ENCODE measurements around the gene HOXB5.

Gene HOXB5

DNA sequence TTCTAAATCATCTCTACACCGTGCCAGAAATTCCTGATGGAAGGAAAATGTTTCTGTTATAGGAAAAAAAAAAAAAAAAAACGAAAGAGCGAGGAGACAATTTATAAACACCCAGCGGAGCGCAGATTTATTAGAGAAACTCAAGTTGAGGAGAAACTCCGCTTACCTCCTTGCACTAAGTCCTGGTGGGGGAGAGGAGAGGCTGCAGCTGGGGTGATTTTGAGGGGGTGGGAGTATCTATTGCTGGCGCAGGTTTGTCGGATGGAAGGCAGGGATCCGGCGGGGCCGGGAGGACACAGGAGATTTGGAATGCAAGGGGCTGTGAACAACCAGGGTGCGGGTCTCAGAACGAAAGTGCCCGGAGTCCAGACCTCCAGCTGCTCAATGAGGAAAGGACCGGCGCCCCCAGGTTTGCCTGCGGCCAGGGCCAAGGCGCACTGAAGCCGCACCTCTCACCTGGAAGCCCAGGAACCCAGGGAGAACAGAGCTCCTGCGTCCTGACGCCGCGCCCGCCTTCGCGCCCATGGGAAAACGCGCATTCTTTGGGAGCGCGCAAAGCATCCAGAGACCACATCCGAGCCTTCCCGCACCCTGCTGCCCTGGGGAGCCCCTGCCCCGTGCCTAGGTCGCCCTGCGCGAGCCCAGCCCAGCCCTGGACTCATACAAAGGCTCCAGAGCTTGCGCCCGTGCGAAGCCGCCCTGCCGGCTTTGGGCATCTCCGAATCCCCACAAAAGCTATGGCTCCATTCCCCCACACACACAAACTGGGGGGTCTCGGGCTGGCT lies 24.1 kb upstream of the HOXB5 start:
- Histone ChIP-seq H3K4me1 (ENCODE audit: control insufficient read depth, insufficient read depth, low read length) (peaks cover 3% of the 10 kb centered on the region), H3K27me3 (ENCODE audit: control insufficient read depth, insufficient read depth, low read length) (peaks cover 99% of the 10 kb centered on the region), H3K9ac (ENCODE audit: low read length) (no peak overlapping the region), H3K36me3 (ENCODE audit: control insufficient read depth, insufficient read depth, low read length) (no peaks in the 10 kb centered on the region), H3K9me3 (ENCODE audit: control insufficient read depth, low read length) (no peaks in the 10 kb centered on the region), H3K4me3 (ENCODE audit: low read length) (no peak overlapping the region)

GRCh38 chr17:48616717-48617470 lies 23.3 kb upstream of the HOXB5 start:
- Histone ChIP-seq H3K9me3 (ENCODE audit: control insufficient read depth, low read length) (no peaks in the 10 kb centered on the region), H3K4me3 (ENCODE audit: low read length) (no peak overlapping the region), H3K9ac (ENCODE audit: low read length) (no peak overlapping the region), H3K4me1 (ENCODE audit: control insufficient read depth, insufficient read depth, low read length) (peaks cover 3% of the 10 kb centered on the region), H3K36me3 (ENCODE audit: control insufficient read depth, insufficient read depth, low read length) (no peaks in the 10 kb centered on the region), H3K27me3 (ENCODE audit: control insufficient read depth, insufficient read depth, low read length) (peaks cover 99% of the 10 kb centered on the region)

DNA sequence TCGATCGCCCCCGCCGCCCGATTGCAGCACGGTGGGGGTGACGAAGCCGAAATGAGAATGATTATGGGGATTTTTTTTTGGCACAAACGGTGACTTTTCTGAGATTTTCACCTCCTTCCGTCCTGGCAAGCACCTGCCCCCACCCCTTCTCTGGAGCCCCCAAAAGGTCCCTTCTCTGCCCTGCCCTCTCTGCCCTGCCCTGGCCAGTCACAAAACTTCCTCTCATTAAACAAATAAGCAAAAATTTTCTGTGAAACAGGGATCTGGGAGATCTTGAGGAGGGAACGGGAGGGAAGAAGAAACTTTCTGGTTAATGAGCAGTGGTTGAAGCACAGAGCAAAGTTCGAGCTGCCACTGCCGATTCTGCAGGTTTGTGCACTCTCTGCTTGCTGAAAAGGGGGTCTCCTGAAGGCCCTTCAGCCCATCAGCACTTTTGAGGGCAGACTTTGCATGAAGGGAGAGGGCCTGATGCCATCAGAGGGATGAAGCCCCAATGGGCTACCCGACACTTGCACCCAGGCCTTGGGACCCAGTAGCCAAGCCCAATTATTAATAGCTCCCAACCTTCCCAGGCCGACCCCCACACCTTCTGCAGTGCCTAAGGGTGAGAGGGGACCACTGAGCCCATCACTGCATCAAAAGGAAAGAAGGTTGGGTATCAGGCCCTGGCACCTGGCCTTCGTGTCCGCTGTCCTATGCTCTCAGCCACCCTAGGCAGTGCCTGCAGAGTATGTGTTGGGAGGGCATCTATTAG lies 22.6 kb upstream of the HOXB5 start:
- Histone ChIP-seq H3K4me3 (ENCODE audit: low read length) (no peak overlapping the region), H3K27me3 (ENCODE audit: control insufficient read depth, insufficient read depth, low read length) (peaks cover 98% of the 10 kb centered on the region), H3K9me3 (ENCODE audit: control insufficient read depth, low read length) (no peaks in the 10 kb centered on the region), H3K36me3 (ENCODE audit: control insufficient read depth, insufficient read depth, low read length) (no peaks in the 10 kb centered on the region), H3K9ac (ENCODE audit: low read length) (no peak overlapping the region), H3K4me1 (ENCODE audit: control insufficient read depth, insufficient read depth, low read length) (peaks cover 3% of the 10 kb centered on the region)

GRCh38 chr17:48615047-48615962 lies 21.7 kb upstream of the HOXB5 start, which contains the start of gene HOXB8:
TSS of gene HOXB8 (minus strand) at chr17:48615292. CDS start at chr17:48614704, 588 bp downstream.
- no peaks in the 10 kb centered on the region for H3K9me3 ChIP-seq (ENCODE audit: control insufficient read depth, low read length)
- H3K4me1 ChIP-seq (ENCODE audit: control insufficient read depth, insufficient read depth, low read length): peaks cover 12% of the 10 kb centered on the region
- H3K4me3 ChIP-seq (ENCODE audit: low read length): no peak within 1 kb of the TSS
- peaks cover 98% of the 10 kb centered on the region for H3K27me3 ChIP-seq (ENCODE audit: control insufficient read depth, insufficient read depth, low read length)
- H3K9ac ChIP-seq (ENCODE audit: low read length): no peak within 1 kb of the TSS
- no peaks in the 10 kb centered on the region for H3K36me3 ChIP-seq (ENCODE audit: control insufficient read depth, insufficient read depth, low read length)

- peaks cover 98% of the 10 kb centered on the region for H3K27me3 ChIP-seq (ENCODE audit: control insufficient read depth, insufficient read depth, low read length)
- H3K9me3 ChIP-seq (ENCODE audit: control insufficient read depth, low read length): no peaks in the 10 kb centered on the region
- no peak overlapping the region for H3K9ac ChIP-seq (ENCODE audit: low read length)
- peaks cover 18% of the 10 kb centered on the region for H3K4me1 ChIP-seq (ENCODE audit: control insufficient read depth, insufficient read depth, low read length)
- H3K36me3 ChIP-seq (ENCODE audit: control insufficient read depth, insufficient read depth, low read length): no peaks in the 10 kb centered on the region
- no peak overlapping the region for H3K4me3 ChIP-seq (ENCODE audit: low read length)
These were observed 20.5 kb upstream of the HOXB5 start for GRCh38 chr17:48613862-48614694.

DNA sequence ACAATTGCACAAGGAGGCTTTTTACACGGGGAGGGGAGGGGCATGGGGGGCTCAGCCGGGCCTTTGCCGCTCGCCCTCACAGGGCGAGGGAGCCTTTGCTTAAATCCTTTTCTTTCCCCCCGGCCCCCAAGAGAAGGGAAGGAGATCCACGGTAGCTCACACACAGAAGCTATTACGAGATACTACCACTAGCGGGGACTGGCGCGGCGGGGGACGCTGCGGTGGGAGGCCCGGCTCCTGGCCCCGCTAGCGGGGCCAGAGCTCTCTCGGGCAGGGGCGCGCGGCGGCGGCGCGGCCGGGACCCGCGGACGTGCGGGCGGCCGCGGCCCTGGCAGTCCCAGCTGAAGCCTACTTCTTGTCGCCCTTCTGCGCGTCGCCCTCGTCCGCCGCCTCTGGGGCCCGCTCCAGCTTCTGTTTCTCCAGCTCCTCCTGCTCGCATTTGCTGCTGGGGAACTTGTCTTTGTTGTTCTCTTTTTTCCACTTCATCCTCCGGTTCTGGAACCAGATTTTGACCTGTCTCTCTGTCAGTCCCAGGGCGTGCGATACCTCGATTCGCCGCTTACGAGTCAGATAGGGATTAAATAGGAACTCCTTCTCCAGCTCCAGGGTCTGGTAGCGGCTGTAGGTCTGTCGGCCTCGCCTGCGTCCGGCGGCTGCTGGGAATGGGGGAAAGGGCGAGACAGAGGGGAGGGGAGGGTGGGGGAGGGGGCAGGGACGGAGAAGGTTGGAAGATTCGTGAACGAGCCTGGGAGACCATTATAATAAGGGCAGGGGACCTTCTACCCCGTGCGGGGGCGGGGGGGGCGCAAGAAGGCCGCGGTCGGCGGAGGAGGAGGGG lies 19.5 kb upstream of the HOXB5 start:
- Histone ChIP-seq H3K4me3 (ENCODE audit: low read length) (no peak overlapping the region), H3K9ac (ENCODE audit: low read length) (no peak overlapping the region), H3K4me1 (ENCODE audit: control insufficient read depth, insufficient read depth, low read length) (peaks cover 18% of the 10 kb centered on the region)

DNA sequence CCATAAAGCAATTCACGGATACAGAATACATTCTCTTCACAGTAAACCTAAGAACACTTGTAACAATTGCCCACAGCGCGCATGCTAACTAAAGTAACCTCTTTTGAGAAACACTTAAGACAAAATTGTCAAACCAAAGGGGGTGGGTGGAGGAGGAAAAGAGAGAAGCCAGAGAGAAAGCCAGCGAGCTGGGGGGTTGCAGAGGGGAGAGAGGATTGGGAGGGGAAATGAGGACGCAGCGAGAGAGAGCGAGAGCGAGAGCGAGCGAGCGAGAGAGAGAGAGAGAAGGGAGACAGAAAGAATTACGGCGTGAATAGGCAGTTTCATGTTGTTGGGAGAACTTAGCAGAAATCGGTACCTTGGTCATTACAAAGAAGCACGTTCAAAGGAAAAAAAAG lies 18.9 kb upstream of the HOXB5 start:
- Histone ChIP-seq H3K36me3 (ENCODE audit: control insufficient read depth, insufficient read depth, low read length) (no peaks in the 10 kb centered on the region), H3K9ac (ENCODE audit: low read length) (no peak overlapping the region), H3K9me3 (ENCODE audit: control insufficient read depth, low read length) (no peaks in the 10 kb centered on the region), H3K4me3 (ENCODE audit: low read length) (no peak overlapping the region), H3K4me1 (ENCODE audit: control insufficient read depth, insufficient read depth, low read length) (peaks cover 18% of the 10 kb centered on the region), H3K27me3 (ENCODE audit: control insufficient read depth, insufficient read depth, low read length) (peaks cover 98% of the 10 kb centered on the region)

More for the DNA sequence above, 19.5 kb upstream of the HOXB5 start:
- peaks cover 98% of the 10 kb centered on the region for H3K27me3 ChIP-seq (ENCODE audit: control insufficient read depth, insufficient read depth, low read length)
- H3K36me3 ChIP-seq (ENCODE audit: control insufficient read depth, insufficient read depth, low read length): no peaks in the 10 kb centered on the region
- H3K9me3 ChIP-seq (ENCODE audit: control insufficient read depth, low read length): no peaks in the 10 kb centered on the region

- peaks cover 98% of the 10 kb centered on the region for H3K27me3 ChIP-seq (ENCODE audit: control insufficient read depth, insufficient read depth, low read length)
- H3K9ac ChIP-seq (ENCODE audit: low read length): no peak overlapping the region
- peaks cover 18% of the 10 kb centered on the region for H3K4me1 ChIP-seq (ENCODE audit: control insufficient read depth, insufficient read depth, low read length)
- no peaks in the 10 kb centered on the region for H3K9me3 ChIP-seq (ENCODE audit: control insufficient read depth, low read length)
- no peak overlapping the region for H3K4me3 ChIP-seq (ENCODE audit: low read length)
- H3K36me3 ChIP-seq (ENCODE audit: control insufficient read depth, insufficient read depth, low read length): no peaks in the 10 kb centered on the region
These were observed 18.3 kb upstream of the HOXB5 start for GRCh38 chr17:48611681-48612455.

- H3K27me3 ChIP-seq (ENCODE audit: control insufficient read depth, insufficient read depth, low read length): peaks cover 98% of the 10 kb centered on the region
- no peak overlapping the region for H3K4me3 ChIP-seq (ENCODE audit: low read length)
- peaks cover 18% of the 10 kb centered on the region for H3K4me1 ChIP-seq (ENCODE audit: control insufficient read depth, insufficient read depth, low read length)
- peak overlapping the region; percentile 39 for H3K9ac ChIP-seq (ENCODE audit: low read length)
- no peaks in the 10 kb centered on the region for H3K36me3 ChIP-seq (ENCODE audit: control insufficient read depth, insufficient read depth, low read length)
- no peaks in the 10 kb centered on the region for H3K9me3 ChIP-seq (ENCODE audit: control insufficient read depth, low read length)
These were observed 17.6 kb upstream of the HOXB5 start for GRCh38 chr17:48611213-48611612.

Measured in mucosa of stomach (tissue), 1 donor.